Ishikawa (cell line): ENCODE data around the gene OR2A7.
"Not testable (repeated sequence)": the region's sequence is repeated elsewhere in the genome, so short reads cannot be mapped to it uniquely, and the experiment has no call there.

ENCODE experiments used
- CEBPB ChIP-seq: IDR thresholded peaks from 2 replicates; pipeline ENCODE4 v1.6.1; 2012
- CREB1 ChIP-seq: IDR thresholded peaks from 2 replicates; pipeline ENCODE4 v1.6.1; 2012; ENCODE audit warnings: low read depth
- EGR1 ChIP-seq: IDR thresholded peaks from 2 replicates; pipeline ENCODE4 v1.6.1; 2012
- EP300 ChIP-seq: IDR thresholded peaks from 2 replicates; pipeline ENCODE4 v1.6.1; 2012; ENCODE audit warnings: borderline replicate concordance
- FOXM1 ChIP-seq: IDR thresholded peaks from 2 replicates; pipeline ENCODE4 v1.6.1; 2012; ENCODE audit warnings: low read depth, borderline replicate concordance
- MAX ChIP-seq: IDR thresholded peaks from 2 replicates; pipeline ENCODE4 v1.6.1; 2012
- NFIC ChIP-seq: IDR thresholded peaks from 2 replicates; pipeline ENCODE4 v1.6.1; 2012
- RAD21 ChIP-seq: IDR thresholded peaks from 2 replicates; pipeline ENCODE4 v1.6.1; 2012; ENCODE audit warnings: low read depth
- TAF1 ChIP-seq: IDR thresholded peaks from 2 replicates; pipeline ENCODE4 v1.6.1; 2012; ENCODE audit warnings: low read depth, mild to moderate bottlenecking
- YY1 ChIP-seq: IDR thresholded peaks from 2 replicates; pipeline ENCODE4 v1.6.1; 2012; ENCODE audit warnings: low read depth
- ZBTB7A ChIP-seq: IDR thresholded peaks from 2 replicates; pipeline ENCODE4 v1.6.1; 2012; ENCODE audit warnings: low read depth

Gene OR2A7

DNA sequence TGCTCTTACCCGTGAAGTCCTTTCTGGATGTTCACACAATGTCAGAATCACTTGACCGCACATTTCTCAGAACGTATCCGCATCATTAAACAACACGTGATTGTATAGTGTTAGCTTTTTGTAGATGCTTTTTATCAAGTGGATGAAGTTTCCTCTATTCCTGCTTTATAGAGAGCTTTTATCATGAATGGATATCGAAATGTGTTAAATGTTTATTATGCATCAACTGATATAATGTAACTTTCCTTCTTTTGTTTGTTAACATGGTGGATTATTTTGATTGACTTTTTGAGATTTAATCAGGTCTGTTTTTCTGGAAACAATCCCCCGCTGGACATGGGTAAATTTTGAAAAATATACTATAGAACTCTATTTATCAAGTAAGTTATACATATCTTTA lies at the start of gene OR2A7:
TSS of gene OR2A7 (minus strand) at position 101 of the 400 bp plus-strand sequence. CDS start 5,164 bp downstream, outside the sequence.
- TF ChIP-seq RAD21, FOXM1, ZBTB7A: not testable (repeated sequence)

DNA sequence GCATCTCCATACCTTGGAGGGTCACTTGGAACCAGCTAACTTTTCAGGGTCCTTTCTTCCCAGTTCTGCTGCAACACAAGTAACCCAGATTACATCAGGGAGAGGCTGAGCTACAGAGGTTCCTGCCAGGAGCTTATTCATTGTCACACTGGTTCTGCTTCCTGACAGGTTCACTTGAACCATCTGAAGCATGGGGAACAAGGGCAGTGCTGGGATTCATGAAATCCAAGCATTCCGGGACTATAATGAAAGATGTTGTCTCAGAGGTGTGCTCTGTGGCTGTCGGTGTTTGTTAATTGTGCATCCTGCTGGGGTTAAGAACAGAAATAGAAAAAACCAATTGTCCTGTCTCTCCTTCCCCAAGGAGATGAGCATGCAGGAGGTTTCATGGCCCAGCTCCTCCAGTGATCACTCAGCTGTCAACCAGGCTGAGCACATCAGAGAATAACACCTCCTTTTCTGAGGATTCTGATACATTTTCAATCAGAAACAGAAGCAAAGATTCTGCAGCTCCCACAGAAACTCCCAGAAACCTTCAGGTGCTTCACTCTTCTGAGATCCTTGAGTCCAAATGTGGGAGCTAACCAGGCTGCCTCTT lies 47.4 kb upstream of the OR2A7 start, which contains the start of gene OR2A1:
TSS of gene OR2A1 (plus strand) at position 548 of the 598 bp plus-strand sequence. CDS start 5,706 bp downstream, outside the sequence.
- TF ChIP-seq MAX, RAD21, CREB1: not testable (repeated sequence)

- not testable (repeated sequence) for TF ChIP-seq EP300, CEBPB, CREB1
Measured at GRCh38 chr7:144269188-144269587, 4.6 kb upstream of the OR2A7 start, which contains the start of gene CTAGE8. Gene CTAGE8, minus strand, starts transcription at chr7:144269288. Its CDS starts 38 bp downstream, at chr7:144269250.

GRCh38 chr7:144256112-144256511 lies 8.5 kb downstream of the OR2A7 start:
- no peak for TF ChIP-seq EGR1
- TF ChIP-seq NFIC, result no peak
- TF ChIP-seq YY1, result no peak

DNA sequence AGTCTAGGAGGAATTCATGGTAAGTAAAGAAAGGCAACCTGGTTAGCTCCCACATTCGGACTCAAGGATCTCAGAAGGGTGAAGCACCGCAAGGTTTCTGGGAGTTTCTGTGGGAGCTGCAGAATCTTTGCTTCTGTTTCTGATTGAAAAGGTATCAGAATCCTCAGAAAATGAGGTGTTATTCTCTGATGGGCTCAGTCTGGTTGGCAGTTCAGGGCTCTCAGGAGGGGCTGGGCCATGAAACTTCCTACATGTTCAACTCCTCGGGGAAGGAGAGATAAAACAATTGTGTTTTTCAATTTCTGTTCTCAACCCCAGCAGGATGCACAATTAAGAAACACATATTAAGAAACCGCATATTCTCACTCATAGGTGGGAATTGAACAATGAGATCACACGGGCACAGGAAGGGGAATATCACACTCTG lies 9.1 kb downstream of the OR2A7 start:
- TF ChIP-seq YY1, result no peak

- not testable (repeated sequence) for TF ChIP-seq RAD21, CREB1, TAF1
Measured at GRCh38 chr7:144239365-144239764, 25.2 kb downstream of the OR2A7 start, which contains the start of gene OR2A42. Gene OR2A42, minus strand, starts transcription at chr7:144239605. Its CDS starts 6,762 bp downstream, at chr7:144232843.
